ENCODE measurements around the gene ABCA6. TPM values are rescaled to one million over a fixed set of nuclear protein-coding genes. Genes with fewer than 3 reads are reported as not detected.
A peak's percentile ranks its signal among the peaks of the same experiment; 100 is the strongest.

ABCA6 gene
- total RNA-seq, 2 experiments from 2014 or later = 5.2 to 26.5 TPM

GRCh38 chr17:69144331-69145255 is 2.9 kb upstream of the ABCA6 start:
- H3K36me3 ChIP-seq (ENCODE audit: insufficient read depth, low read length) = no peaks in the 10 kb centered on the region
- ChIA-PET CTCF (ENCODE audit: unreplicated experiment) (no interaction called here), POLR2A (interaction anchor here (0.6 to 1.2 kb wide), 4 partner anchors 19 to 1026 kb away, joined by 3 read pairs; no protein-coding TSS in a partner anchor)
- no peak overlapping the region for H3K27ac ChIP-seq (ENCODE audit: low read depth, low read length, poor library complexity, severe bottlenecking)
- H4K20me1 ChIP-seq (ENCODE audit: insufficient read depth, low read length) = no peaks in the 10 kb centered on the region
- no peak for TF ChIP-seq EZH2phosphoT487 (IDR thresholded peaks at IDR 0.05; ENCODE audit: borderline replicate concordance, low read depth, low read length)
- no peak for TF ChIP-seq CTCF (conservative IDR thresholded peaks at IDR 0.05; ENCODE audit: low read length)
- DNase-seq (ENCODE audit: low spot score) = no peak
- intact Hi-C loops (cut with micrococcal nuclease; ENCODE audit: unreplicated experiment) = no loop called here
- no peak overlapping the region for H3K4me3 ChIP-seq (ENCODE audit: low read depth, low read length, poor library complexity, severe bottlenecking)
- H2AFZ ChIP-seq (ENCODE audit: low read length) = peak overlapping the region; percentile 9; the same call in 1 of the 2 replicates
- no peaks in the 10 kb centered on the region for H3K79me2 ChIP-seq (ENCODE audit: insufficient read depth, low read depth, low read length)
- H3K4me1 ChIP-seq (ENCODE audit: insufficient read depth, low read length, poor library complexity, severe bottlenecking) = no peaks in the 10 kb centered on the region
- no peak overlapping the region for H3K4me2 ChIP-seq (ENCODE audit: low read length)
- no TSS peak for BruUV-seq (replicated peaks)
- H3K9me2 ChIP-seq (ENCODE audit: insufficient read depth, low read length) = no peaks in the 10 kb centered on the region
- H3K9me3 ChIP-seq (ENCODE audit: low read length) = no peaks in the 10 kb centered on the region

- ChIA-PET CTCF (ENCODE audit: unreplicated experiment) (no interaction called here), POLR2A (interaction anchor here (0.6 to 1.5 kb wide), 3 partner anchors 40 to 1027 kb away, joined by 3 to 4 read pairs (median 3); no protein-coding TSS in a partner anchor)
- intact Hi-C loops (cut with micrococcal nuclease; ENCODE audit: unreplicated experiment) = no loop called here
- no peaks in the 10 kb centered on the region for H3K9me2 ChIP-seq (ENCODE audit: insufficient read depth, low read length)
- no peaks in the 10 kb centered on the region for H3K36me3 ChIP-seq (ENCODE audit: insufficient read depth, low read length)
- H3K79me2 ChIP-seq (ENCODE audit: insufficient read depth, low read depth, low read length) = no peaks in the 10 kb centered on the region
- no peak overlapping the region for H3K27ac ChIP-seq (ENCODE audit: low read depth, low read length, poor library complexity, severe bottlenecking)
- no peak overlapping the region for H3K4me2 ChIP-seq (ENCODE audit: low read length)
- H3K4me1 ChIP-seq (ENCODE audit: insufficient read depth, low read length, poor library complexity, severe bottlenecking) = no peaks in the 10 kb centered on the region
- TF ChIP-seq CTCF (conservative IDR thresholded peaks at IDR 0.05; ENCODE audit: low read length) = no peak
- no peak for TF ChIP-seq EZH2phosphoT487 (IDR thresholded peaks at IDR 0.05; ENCODE audit: borderline replicate concordance, low read depth, low read length)
- no peaks in the 10 kb centered on the region for H4K20me1 ChIP-seq (ENCODE audit: insufficient read depth, low read length)
- no peak overlapping the region for H3K4me3 ChIP-seq (ENCODE audit: low read depth, low read length, poor library complexity, severe bottlenecking)
- H2AFZ ChIP-seq (ENCODE audit: low read length) = no peak overlapping the region
- BruUV-seq (replicated peaks) = no TSS peak
- H3K9me3 ChIP-seq (ENCODE audit: low read length) = no peaks in the 10 kb centered on the region
- DNase-seq (ENCODE audit: low spot score) = no peak
Measured at GRCh38 chr17:69143683-69144231, 2.1 kb upstream of the ABCA6 start.
